OCI-LY1 (cell line): ENCODE results near the gene TMEM53.

Experiments
- H2AFZ ChIP-seq: fragments of 200-600 bp; sonication (generic), shearing (Covaris generic); 2 replicates; pipeline ENCODE4 v1.6.0; 2014; ENCODE audit warnings: antibody characterized with exemption, mild to moderate bottlenecking, low read length
- H3F3A ChIP-seq: fragments of 200-600 bp; sonication (generic), shearing (Covaris generic); 2 replicates; pipeline ENCODE4 v1.6.0; 2014; ENCODE audit warnings: mild to moderate bottlenecking, antibody characterized with exemption, low read length, moderate library complexity; ENCODE audit not compliant: insufficient read depth
- H3K27ac ChIP-seq: fragments of 200-600 bp; sonication (generic); 2 replicates; pipeline ENCODE4 v1.5.1; 2014; ENCODE audit warnings: low read length, mixed run types, mild to moderate bottlenecking, low read depth; ENCODE audit not compliant: poor library complexity, severe bottlenecking
- H3K27me3 ChIP-seq: fragments of 200-600 bp; sonication (generic); 2 replicates; pipeline ENCODE4 v1.6.0; 2014; ENCODE audit warnings: antibody characterized with exemption, mild to moderate bottlenecking, low read length, moderate library complexity; ENCODE audit not compliant: insufficient read depth
- H3K36me3 ChIP-seq: fragments of 200-600 bp; sonication (generic); 2 replicates; pipeline ENCODE4 v1.6.1; 2014; ENCODE audit warnings: mild to moderate bottlenecking, antibody characterized with exemption, low read length, moderate library complexity, mixed read lengths; ENCODE audit not compliant: insufficient read depth
- H3K4me1 ChIP-seq: fragments of 200-600 bp; sonication (generic); 2 replicates; pipeline ENCODE4 v1.5.1; 2014; ENCODE audit warnings: mild to moderate bottlenecking, low read length, moderate library complexity; ENCODE audit not compliant: insufficient read depth, severe bottlenecking
- H3K4me2 ChIP-seq: fragments of 200-600 bp; sonication (generic), shearing (Covaris generic); 2 replicates; pipeline ENCODE4 v1.6.1; 2014; ENCODE audit warnings: low read length
- H3K4me3 ChIP-seq: fragments of 200-600 bp; sonication (generic); 2 replicates; pipeline ENCODE4 v1.5.1; 2014; ENCODE audit warnings: low read length, low read depth, mild to moderate bottlenecking, mixed read lengths; ENCODE audit not compliant: poor library complexity, severe bottlenecking
- H3K79me2 ChIP-seq: fragments of 200-600 bp; shearing (Covaris generic); 2 replicates; pipeline ENCODE4 v1.6.1; 2016; ENCODE audit warnings: mixed run types, low read length, mixed read lengths; ENCODE audit not compliant: insufficient read depth
- H3K9ac ChIP-seq: fragments of 200-600 bp; sonication (generic), shearing (Covaris generic); 2 replicates; pipeline ENCODE4 v1.6.1; 2014; ENCODE audit warnings: mild to moderate bottlenecking, low read length, mixed read lengths
- H3K9me2 ChIP-seq: fragments of 200-600 bp; sonication (generic), shearing (Covaris generic); 2 replicates; pipeline ENCODE4 v1.6.1; 2014; ENCODE audit warnings: low read depth, mild to moderate bottlenecking, low read length, mixed read lengths
- H3K9me3 ChIP-seq: fragments of 200-600 bp; shearing (Covaris generic); 2 replicates; pipeline ENCODE4 v1.6.1; 2014; ENCODE audit warnings: low read length, mixed read lengths
- H4K20me1 ChIP-seq: fragments of 200-600 bp; sonication (generic), shearing (Covaris generic); 2 replicates; pipeline ENCODE4 v1.6.0; 2016; ENCODE audit warnings: mild to moderate bottlenecking, low read length; ENCODE audit not compliant: insufficient read depth
- CTCF ChIP-seq: fragments of 200-600 bp; sonication (generic), shearing (Covaris generic); IDR thresholded peaks from 2 replicates; pipeline ENCODE4 v1.5.1; 2017; ENCODE audit warnings: mild to moderate bottlenecking, antibody characterized with exemption, low read length, moderate library complexity, mixed read lengths
- EZH2 ChIP-seq: fragments of 200-600 bp; sonication (generic), shearing (Covaris generic); IDR thresholded peaks from 2 replicates; pipeline ENCODE4 v1.8.0; 2017; ENCODE audit warnings: borderline replicate concordance, mixed run types, mild to moderate bottlenecking, antibody characterized with exemption, low read length, moderate library complexity, mixed read lengths

The TMEM53 gene

GRCh38 chr1:44609768-44610526 is 64.3 kb downstream of the TMEM53 start:
- H3F3A ChIP-seq, result no peaks in the 10 kb centered on the region
- no peak overlapping the region for H2AFZ ChIP-seq
- no peak overlapping the region for H3K9ac ChIP-seq
- TF ChIP-seq EZH2, result no peak
- no peak for TF ChIP-seq CTCF
- H3K4me2 ChIP-seq, result no peak overlapping the region
- no peak overlapping the region for H3K4me3 ChIP-seq
- no peaks in the 10 kb centered on the region for H3K4me1 ChIP-seq
- no peaks in the 10 kb centered on the region for H3K27me3 ChIP-seq
- H4K20me1 ChIP-seq, result no peaks in the 10 kb centered on the region
- H3K79me2 ChIP-seq, result no peaks in the 10 kb centered on the region
- H3K9me3 ChIP-seq, result no peaks in the 10 kb centered on the region
- H3K27ac ChIP-seq, result no peak overlapping the region
- H3K36me3 ChIP-seq, result no peaks in the 10 kb centered on the region
- no peaks in the 10 kb centered on the region for H3K9me2 ChIP-seq

- no peak for TF ChIP-seq EZH2
- TF ChIP-seq CTCF, result peak; percentile 44
- Histone ChIP-seq H3K4me2 (no peak overlapping the region), H3K4me3 (no peak overlapping the region), H2AFZ (no peak overlapping the region), H3K79me2 (no peaks in the 10 kb centered on the region), H3K36me3 (no peaks in the 10 kb centered on the region), H4K20me1 (no peaks in the 10 kb centered on the region), H3K4me1 (no peaks in the 10 kb centered on the region), H3K27me3 (no peaks in the 10 kb centered on the region; the same call in 1 of the 2 replicates), H3K9me3 (no peaks in the 10 kb centered on the region), H3K9me2 (no peaks in the 10 kb centered on the region), H3K9ac (no peak overlapping the region), H3K27ac (no peak overlapping the region), H3F3A (no peaks in the 10 kb centered on the region)
Measured at GRCh38 chr1:44609412-44609767, 64.9 kb downstream of the TMEM53 start.

- TF ChIP-seq EZH2 (no peak), CTCF (peak; percentile 47; the same call in 1 of the 2 replicates)
Measured at GRCh38 chr1:44608141-44608540, 66.1 kb downstream of the TMEM53 start.

More at GRCh38 chr1:44608141-44608540, 66.1 kb downstream of the TMEM53 start:
- no peaks in the 10 kb centered on the region for H3K36me3 ChIP-seq
- no peak overlapping the region for H3K27ac ChIP-seq
- H3F3A ChIP-seq, result no peaks in the 10 kb centered on the region
- H3K4me3 ChIP-seq, result no peak overlapping the region
- no peaks in the 10 kb centered on the region for H3K79me2 ChIP-seq
- H3K27me3 ChIP-seq, result no peaks in the 10 kb centered on the region; the same call in 1 of the 2 replicates
- H3K9me3 ChIP-seq, result no peaks in the 10 kb centered on the region
- no peak overlapping the region for H3K4me2 ChIP-seq
- no peak overlapping the region for H2AFZ ChIP-seq
- H4K20me1 ChIP-seq, result no peaks in the 10 kb centered on the region
- no peak overlapping the region for H3K9ac ChIP-seq
- H3K4me1 ChIP-seq, result no peaks in the 10 kb centered on the region
- no peaks in the 10 kb centered on the region for H3K9me2 ChIP-seq
